Hematopoietic multipotent progenitor cell treated with erythropoietin and hydrocortisone succinate and interleukin-3 and kit ligand, for 4 days (in vitro differentiated cells): ENCODE measurements around the gene EFHD2.

Experiments
- DNase-seq: peaks from one replicate; pipeline ENCODE4 v3.0.0-alpha.2; 2015

The EFHD2 gene

DNA sequence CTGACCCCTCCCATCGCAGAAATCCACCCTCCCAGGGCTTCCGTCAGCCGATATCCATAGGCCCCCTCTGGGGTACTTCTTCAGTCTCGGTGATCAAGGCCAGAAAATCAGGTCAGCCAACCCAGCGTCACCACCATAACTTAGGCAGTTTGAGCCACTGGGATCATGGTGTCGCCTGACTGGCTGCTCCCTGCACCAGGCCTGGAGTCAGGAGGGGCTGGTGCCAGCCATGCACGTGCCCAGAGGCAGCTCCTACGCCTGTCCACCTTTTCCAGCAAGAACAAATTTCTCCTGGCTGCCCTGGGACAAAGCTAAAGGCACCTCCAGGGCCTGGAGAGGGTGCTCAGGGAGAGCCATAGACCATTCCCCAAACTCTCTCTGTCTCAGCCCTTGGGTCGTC lies 23.8 kb downstream of the EFHD2 start:
- no peak for DNase-seq

DNA sequence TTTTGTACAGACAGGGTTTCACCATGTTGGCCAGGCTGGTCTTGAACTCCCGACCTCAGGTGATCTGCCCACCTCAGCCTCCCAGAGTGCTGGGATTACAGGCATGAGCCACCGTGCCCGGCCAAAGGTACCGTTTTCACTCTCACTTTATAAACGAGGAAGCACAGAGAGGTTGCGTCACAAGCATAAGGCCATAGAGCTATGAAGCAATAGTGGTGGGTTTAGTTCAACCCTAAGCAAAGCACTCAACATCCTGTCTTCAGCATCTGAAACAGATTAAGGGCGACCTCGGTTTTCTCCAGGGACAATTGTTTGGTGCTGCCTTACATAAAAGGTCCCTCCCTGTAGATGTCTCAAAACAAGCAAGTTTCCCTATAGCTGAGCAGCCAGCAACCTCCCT lies 25.1 kb downstream of the EFHD2 start:
- peak; percentile 83 for DNase-seq

DNA sequence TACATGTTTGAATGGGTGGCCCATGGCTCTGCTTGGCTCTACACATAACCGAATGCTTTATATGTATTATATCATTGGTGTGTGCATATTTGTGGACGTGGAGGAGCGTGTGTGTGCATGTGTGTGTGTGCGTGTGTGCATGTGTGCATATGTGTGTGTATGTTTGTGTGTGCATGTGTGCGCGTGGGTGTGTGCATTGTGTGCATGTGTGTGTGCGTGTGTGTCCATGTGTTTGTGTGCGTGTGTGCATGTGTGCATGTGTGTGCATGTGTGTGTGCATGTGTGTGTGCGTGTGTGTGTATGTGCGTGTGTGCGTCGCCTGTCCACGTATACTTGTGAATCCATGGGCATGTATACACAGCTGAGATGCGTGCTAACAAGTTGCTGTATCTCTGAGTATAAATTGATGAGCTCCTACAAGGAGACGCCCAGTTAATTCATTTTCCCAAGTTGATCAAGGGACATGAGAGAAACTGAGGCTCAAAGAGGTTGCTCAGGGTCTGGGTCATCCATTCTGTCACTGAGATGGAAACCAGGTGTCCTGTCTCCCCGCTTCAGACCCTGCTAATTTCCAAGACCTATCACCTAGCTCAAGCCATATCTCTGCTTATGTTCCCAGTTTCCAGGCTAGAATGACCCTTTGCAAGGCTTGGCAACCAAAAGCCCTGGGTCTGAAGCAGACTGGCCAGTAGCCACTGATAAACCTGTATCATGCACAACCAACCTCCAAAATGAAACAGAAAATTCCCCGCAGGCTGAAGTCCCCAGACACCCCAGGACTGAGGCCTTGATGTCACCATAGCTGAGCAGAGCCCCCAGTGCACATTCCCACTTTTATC lies 25.8 kb downstream of the EFHD2 start:
- no peak for DNase-seq

DNA sequence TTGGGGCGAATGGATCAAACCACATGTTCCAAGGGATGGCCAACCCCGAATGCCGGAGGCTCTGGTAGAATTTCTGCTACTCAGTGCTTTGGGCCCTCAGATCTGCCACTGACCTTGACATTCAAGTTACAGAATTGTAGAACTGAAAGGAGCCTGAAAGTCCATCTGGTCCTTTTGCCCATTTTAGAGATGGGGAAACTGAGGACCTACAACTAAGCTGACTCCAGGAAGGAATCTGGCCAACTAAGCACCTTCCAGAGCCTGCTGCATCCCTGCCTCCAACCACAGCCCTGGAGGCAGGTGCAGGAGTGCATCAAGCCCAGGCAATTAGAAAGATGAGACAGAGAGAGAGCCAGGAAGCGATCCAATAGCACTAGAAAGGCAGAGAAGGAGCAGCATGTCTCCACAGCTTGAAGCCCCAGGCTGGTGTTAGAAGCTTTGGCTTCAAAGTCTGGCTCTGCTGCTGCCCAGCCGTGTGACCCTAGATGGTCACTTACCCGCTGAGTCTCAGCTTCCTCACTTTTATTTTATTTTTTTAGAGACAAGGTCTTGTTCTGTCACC lies 27.3 kb downstream of the EFHD2 start:
- no peak for DNase-seq

DNA sequence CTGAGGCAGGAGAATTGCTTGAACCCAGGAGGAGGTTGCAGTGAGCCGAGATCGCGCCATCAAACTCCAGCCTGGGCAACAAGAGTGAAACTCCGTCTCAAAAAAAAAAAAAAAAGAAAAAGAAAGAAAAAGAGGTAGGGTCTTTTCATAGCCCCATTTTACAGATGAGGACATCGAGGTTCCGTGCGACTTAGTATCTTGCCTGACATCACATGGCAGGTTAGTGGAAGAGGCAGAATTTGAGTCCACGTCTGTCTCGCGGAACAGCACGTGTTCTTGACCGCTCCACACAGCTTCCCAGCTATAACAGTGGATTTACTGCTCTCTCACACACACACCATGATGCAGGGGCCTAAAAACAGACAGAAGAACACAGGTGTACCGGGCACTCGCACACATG lies 29.6 kb downstream of the EFHD2 start:
- no peak for DNase-seq

DNA sequence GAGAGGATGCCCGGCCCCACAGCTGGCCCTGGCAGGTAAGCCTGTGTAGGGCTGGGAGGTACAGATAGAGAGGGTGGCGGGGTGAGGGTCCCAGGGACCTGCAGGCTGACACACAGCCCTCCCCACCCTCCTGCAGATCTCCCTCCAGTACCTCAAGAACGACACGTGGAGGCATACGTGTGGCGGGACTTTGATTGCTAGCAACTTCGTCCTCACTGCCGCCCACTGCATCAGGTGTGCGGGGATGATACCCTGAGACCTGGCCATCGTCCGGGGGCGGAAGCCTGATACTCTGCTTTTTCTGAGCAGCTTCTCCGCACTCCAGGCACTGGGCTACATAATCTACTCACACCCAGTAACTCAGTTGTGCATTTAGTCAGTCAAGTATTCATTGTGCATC lies 30.7 kb downstream of the EFHD2 start:
- no peak for DNase-seq

DNA sequence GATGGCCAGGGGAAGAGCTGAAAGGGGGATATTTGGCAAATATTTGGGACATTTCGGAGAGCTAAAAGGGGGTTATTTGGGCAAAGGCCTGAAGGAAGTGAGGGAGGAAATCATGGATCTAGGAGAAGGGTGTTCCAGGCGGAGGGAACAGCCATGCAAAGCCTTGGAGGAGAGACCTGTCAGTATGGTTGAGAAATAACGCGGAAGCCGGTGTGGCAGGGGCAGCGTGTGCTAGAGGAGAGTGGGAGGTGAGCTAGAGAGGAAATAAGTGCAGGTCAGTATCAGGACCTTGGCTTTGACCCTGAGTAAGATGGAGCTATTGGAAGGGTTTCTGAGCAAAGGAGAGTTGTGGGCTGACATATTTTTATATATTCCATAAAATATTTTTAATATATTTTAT lies 31.6 kb downstream of the EFHD2 start:
- DNase-seq, result no peak

DNA sequence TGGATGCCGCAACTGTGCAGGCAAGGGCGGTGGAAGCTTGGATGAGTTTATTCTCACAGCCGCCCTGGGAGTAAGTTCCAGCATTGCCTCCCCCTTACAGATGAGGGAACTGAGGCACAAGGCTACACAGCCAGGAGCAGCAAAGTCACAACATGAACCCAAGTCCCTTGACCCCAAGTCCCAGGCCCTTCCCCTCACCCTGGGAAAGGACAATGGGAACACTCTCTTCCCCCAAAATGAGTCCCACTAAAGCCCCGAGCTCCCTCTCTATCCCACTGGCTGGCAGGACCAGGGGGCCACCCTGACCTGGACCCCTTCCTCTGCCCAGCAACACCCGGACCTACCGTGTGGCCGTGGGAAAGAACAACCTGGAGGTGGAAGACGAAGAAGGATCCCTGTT lies 32.4 kb downstream of the EFHD2 start:
- DNase-seq, result no peak

DNA sequence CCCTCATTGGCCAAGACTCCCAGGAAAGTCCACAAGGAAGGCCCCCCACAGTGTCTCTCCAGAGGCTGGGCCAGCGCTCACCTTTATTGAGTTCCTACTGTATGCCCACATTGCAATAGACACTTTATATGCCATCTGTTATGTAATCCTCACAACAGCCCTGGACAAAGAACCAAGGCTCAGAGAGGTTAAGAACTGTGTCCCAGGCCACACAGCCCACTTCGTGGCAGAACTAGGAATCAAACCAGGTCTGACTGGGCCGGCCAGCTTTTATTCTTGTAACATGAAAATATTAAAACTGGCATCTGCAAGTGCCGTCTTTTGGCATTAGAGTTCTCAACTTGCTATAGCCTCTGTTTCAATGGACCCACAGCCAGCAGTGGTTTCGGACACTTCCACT lies 33.1 kb downstream of the EFHD2 start:
- DNase-seq, result no peak

DNA sequence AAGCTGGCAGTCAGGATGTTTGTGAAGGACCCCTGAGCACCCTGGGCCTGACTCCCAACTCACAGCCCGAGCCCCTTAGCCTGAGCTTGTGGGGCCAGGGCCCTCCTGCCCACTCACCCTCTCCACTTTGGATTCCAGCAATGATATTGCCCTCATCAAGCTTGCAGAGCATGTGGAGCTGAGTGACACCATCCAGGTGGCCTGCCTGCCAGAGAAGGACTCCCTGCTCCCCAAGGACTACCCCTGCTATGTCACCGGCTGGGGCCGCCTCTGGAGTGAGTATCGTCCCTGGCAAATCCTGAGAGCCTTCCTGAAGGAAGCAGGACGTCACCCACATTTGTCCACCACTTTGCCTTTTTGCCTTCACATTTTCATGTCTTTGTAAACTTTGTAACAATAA lies 33.6 kb downstream of the EFHD2 start:
- DNase-seq, result no peak

DNA sequence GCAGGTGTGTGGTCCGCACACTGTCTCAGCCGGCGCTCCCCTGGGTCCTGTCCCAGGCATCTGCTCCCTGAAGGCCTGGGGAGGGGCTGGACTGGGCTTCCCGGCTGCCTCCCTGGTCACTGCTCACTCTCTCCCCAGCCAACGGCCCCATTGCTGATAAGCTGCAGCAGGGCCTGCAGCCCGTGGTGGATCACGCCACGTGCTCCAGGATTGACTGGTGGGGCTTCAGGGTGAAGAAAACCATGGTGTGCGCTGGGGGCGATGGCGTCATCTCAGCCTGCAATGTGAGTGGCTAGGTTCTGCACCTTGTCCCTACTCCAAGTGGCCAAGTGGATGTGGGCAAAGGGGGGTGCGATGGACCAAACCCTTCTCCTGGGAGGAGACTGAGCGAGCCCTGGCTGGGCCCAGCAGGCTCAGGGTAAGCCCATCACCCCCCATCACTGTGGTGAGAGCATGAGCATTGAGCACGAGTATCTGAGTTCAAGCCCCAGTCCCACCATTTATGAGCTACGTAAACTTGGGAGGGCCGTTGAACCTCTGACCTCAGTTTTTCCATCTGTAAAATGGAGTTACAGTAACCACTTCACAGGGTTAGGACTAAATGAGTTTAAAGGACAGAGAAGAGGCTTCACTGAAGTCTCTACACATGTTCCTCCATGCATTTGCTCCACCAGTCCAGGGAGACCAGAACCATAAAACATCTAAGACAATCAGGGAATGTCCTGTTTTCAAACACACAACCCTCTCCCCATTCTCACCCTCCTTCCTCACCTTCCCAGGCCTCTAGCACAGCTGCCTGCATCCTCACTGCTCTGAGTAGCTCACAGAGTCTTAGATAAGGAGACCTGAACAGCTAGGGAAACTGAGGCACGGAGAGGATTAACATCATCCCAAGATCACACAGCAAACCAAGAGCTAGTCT lies 35.0 kb downstream of the EFHD2 start:
- DNase-seq, result no peak

DNA sequence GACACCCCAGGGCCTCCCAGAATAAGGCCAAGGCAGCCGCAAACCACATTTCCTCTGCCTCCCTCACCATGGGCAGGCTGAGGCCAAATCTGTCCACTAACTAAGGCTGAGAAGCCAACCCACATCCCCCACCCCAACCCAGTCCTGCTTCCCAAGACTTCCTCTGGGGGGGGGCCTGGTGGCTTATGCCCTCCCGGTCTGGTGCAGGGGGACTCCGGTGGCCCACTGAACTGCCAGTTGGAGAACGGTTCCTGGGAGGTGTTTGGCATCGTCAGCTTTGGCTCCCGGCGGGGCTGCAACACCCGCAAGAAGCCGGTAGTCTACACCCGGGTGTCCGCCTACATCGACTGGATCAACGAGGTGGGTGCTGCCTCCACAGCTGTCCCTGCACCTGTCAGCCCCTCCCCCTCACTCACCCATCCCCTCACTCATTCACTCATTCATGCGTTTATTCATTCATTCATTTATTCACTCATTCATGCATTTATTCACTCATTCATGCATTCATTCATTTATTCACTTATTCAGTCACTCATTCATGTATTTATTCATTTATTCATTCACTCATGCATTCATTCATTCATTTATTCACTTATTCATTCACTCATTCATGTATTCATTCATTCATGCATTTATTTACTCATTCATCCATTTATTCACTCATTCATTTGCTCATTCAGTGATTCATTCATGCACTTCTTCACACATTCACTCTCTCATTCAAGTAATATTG lies 35.9 kb downstream of the EFHD2 start:
- peak; percentile 41 for DNase-seq

DNA sequence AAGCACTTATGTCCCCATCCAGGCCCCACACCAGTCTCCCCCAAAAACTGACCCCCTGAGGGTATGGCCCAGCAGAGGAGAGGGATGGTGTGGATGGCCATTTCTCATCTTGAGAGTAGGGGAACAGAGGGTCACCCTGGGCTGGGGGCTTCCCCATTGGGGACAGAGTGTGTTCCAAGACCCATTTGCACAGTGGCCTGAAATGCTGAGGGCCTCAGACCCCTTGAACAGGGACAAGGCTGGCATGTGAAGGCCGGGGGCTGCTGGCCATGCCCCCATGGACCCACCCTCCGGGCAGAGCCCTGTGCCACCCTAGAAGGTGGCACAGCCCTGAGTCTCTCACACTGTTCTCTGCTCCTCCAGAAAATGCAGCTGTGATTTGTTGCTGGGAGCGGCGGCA lies 36.5 kb downstream of the EFHD2 start:
- DNase-seq, result no peak

DNA sequence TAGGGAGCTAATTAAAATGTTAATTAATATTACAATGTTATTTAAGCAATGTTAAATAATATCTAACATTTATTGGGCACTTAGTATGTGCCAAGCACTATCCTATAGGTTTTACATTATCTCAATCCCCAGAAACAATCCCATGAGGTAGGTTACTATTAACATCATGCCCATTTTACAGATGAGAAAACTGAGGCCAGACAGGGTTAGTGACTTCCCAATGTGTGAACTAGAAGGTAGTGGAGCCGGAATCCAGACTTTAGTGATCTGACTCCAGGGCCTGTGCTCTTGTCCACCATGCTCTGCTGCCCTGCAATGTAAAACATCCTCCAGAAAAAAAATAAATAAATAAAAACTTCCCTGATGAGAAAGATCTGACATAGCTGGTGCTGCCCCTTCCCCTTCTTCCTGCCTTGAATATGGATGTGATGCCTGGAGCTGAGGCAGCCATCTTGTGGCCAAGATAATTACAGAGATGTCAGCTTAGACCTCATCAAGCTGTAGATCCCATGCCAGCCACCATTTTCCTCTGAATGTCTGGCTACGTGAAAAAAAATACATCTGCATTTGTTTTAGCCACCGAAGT lies 39.3 kb downstream of the EFHD2 start:
- DNase-seq, result no peak

DNA sequence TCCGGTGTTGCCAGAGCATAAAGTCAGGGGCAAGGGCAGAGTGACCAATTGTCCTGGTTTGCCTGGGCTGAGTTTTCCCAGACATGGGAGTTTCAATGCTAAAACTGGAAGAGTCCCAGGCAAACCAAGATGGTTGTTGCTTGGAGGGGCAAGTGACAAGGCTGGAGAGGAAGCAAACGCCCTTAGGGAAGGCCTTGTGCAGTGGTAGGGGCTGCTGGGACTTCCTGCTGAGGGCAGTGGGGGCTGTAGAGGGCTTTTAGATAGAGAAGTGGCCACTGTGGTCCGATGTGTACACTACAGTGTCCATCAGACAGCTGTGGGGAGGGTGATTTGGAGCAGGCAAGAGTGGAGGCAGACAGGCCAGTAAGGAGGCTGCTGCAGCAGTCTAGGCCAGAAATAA lies 39.9 kb downstream of the EFHD2 start:
- DNase-seq, result no peak

DNA sequence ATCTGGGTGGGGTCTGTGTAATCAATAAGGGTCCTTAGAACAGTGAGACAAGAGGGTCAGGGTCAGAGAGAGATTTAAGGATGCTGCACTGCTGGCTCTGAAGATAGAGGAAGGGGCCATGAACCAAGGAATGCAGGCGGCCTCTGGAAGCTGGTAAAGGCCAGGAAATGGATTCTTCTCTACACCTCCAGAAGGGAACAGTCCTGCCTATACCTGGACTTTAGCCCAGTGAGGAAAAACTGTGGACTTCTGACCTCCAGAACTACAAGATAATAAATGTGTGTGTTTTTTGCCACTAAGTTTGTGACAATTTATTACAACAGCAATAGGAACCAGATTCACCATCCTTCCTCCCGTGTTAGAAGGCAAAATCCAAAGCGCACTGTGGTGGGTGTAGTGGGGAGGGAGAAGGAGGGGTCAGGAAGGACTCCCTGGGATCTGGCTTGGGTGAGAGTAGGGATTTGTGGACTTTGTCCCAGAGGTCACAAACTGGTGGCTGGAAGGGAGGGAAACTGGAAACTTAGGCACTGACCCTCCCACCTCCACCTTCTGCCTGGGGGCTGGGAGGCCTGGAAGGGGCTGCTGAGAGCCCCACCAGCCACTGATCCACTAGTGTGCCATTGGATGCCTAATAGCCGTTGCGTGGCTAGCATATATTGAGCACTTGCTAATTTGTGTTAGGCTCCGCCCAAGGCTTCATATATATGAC lies 41.5 kb downstream of the EFHD2 start:
- no peak for DNase-seq

DNA sequence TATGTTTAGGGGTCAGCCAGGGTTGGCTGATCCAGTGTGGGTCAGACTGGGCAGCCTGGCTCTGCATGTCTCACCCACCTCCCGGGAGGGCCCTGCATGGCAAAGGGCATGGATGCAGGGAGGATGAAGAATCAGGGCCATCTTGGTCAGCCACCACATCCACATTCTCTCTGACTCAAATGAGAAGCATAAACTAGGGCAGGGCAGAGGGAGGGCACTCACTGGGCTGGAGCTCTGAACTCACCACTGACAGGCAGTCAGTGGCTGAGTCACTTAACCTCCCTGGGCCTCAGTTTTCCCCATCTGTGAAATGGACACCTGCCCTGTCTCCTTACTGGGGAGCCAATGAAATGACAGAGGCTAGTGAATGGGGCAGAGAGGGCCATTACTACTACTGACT lies 42.5 kb downstream of the EFHD2 start:
- no peak for DNase-seq

DNA sequence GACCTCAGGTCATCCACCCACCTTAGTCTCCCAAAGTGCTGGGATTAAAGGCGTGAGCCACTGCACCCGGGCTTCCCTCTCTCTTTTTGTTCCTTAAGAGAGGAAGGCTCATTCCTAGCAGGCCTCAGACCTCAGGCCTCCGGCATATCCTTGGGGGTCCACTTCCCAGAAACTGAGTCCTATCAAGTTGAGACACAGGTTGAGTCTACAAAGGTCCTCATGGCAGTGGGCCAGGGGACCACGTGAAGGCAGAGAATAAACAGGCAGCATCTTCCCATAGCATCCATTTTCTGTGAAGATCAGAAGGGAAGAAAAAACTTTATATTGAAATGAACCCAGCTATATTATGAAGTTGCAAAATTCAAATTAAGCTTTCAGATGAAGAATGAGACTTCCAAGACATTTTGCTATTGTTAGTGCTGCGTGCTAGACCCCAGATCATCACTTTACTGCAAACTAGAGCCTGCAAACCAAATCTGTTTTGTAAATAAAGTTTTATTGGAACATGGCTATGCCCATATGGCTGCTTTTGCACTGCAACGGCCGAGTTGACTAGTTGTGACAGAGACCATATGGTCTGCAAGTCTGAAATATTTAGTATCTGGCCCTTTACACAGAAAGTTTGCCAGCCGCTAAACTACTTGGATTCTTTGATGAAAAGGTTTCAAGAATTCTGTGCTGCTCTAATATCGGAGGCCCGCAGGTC lies 43.3 kb downstream of the EFHD2 start:
- no peak for DNase-seq

DNA sequence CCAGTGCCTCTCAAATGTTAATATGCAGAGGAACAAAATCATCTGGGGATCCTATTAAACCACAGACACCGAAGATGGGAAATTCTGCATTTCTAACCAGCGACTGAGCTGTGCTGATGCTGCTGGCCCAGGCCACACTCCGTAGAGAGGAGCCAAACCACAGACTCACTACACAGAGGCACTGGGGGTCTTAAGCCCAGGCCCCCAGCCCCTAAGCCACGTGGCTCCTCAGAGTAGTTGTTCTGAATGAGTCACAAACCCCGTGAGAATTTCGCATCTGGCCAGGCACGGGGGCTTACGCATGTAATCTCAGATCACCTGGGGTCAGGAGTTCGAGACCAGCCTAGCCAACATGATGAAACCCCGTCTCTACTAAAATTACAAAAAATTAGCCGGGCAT lies 44.0 kb downstream of the EFHD2 start:
- DNase-seq, result no peak

DNA sequence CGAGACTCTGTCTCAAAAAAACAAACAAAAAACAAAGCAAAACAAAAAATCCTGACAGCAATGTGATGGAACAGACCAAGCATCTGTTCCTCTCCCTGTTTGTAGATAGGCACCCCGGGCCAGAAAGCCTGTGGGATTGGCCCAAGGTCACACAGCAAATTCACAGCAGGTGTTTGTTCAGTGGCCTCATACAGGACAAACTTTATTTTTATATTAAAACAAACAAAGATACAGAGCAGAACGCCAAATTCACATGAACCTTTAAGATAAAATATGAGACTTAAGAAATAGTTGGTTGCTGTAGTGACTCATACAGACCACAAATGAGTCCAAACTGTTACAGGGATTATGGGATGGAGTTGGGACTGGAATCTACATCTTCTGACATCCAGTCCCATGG lies 44.6 kb downstream of the EFHD2 start:
- no peak for DNase-seq

DNA sequence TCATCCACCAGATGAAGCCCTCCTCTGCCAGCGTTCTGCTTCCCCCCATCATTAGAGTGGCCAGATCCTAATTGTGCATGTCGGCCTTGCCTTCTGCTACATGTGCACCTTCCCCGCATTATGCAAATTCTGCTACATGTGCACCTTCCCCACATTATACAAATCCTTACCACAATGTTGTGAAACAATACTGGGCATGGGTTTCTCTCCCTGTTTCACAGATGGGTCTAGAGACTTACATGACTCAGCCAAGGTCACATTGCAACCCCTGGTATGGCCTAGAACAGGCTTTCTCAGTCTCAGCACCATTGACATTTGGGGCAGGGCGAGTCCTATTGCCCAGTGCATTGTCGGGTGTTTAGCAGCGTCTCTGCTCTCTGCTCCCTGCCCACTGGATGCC lies 45.8 kb downstream of the EFHD2 start:
- no peak for DNase-seq
